K562 (cell line): ENCODE data around the gene ARL6IP4.

Experiments used
- CREB1 ChIP-seq, 2 experiments: sonication (generic) in 1 of 2; formaldehyde crosslinking in 1 of 2; IDR thresholded peaks; 2 replicates each; pipeline versions ENCODE4 v1.6.1 to v1.8.0; 2012 to 2022; ENCODE audit warnings: inconsistent platforms in 1 of 2, mild to moderate bottlenecking in 1 of 2, missing genetic modification reagents in 1 of 2, moderate library complexity in 1 of 2
- MTA1 ChIP-seq: fragments of 450-650 bp; IDR thresholded peaks from 2 replicates; pipeline ENCODE4 v1.6.1; 2017; ENCODE audit warnings: borderline replicate concordance
- POLR2AphosphoS2 ChIP-seq: IDR thresholded peaks from 2 replicates; pipeline ENCODE4 v1.6.1; 2012; ENCODE audit warnings: low read length, improper control_type of control experiment
- YY1 ChIP-seq, 3 experiments: IDR thresholded peaks; 2 replicates each; pipeline ENCODE4 v1.6.1; 2011; ENCODE audit warnings: low read length in 2 of 3, mild to moderate bottlenecking in 2 of 3, moderate library complexity in 2 of 3, borderline replicate concordance in 1 of 3, control low read depth in 1 of 3, low read depth in 1 of 3; ENCODE audit not compliant: insufficient read depth in 3 of 3, insufficient replicate concordance in 2 of 3, control insufficient read depth in 1 of 3, insufficient read length in 1 of 3; ENCODE audit errors: extremely low read depth in 1 of 3
- TF ChIP-seq, protein P1 (sequence below), 3 experiments: IDR thresholded peaks in 2 of 3; conservative IDR thresholded peaks in 1 of 3; 2 replicates each; pipeline ENCODE4 v1.5.1; 2011 to 2012; ENCODE audit warnings: low read length in 3 of 3, mild to moderate bottlenecking in 3 of 3, control low read depth in 2 of 3, improper control_type of control experiment in 1 of 3, inconsistent platforms in 1 of 3, low read depth in 1 of 3, mixed read lengths in 1 of 3, moderate library complexity in 1 of 3; ENCODE audit not compliant: insufficient read depth in 2 of 3

DNA sequence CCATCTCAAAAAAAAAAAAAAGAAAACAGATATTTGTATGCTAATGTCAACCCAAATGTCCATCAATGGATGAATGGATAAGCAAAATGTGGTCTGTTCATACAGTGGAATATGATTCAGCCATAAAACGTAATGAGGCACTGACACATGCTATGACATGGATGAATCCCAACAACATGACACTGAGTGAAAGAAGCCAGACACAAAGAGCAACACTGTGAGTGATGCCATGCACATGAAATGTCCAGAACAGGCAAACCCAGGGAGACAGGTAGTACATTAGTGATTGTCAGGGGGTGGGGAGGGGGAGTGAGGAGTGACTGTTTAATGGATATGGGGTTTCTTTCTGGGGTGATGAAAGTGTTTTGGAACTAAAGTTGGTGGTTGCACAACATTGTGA lies 50.2 kb downstream of the ARL6IP4 start:
- TF ChIP-seq MTA1, result no peak
- TF ChIP-seq POLR2AphosphoS2, result no peak
- TF ChIP-seq, protein P1, sequence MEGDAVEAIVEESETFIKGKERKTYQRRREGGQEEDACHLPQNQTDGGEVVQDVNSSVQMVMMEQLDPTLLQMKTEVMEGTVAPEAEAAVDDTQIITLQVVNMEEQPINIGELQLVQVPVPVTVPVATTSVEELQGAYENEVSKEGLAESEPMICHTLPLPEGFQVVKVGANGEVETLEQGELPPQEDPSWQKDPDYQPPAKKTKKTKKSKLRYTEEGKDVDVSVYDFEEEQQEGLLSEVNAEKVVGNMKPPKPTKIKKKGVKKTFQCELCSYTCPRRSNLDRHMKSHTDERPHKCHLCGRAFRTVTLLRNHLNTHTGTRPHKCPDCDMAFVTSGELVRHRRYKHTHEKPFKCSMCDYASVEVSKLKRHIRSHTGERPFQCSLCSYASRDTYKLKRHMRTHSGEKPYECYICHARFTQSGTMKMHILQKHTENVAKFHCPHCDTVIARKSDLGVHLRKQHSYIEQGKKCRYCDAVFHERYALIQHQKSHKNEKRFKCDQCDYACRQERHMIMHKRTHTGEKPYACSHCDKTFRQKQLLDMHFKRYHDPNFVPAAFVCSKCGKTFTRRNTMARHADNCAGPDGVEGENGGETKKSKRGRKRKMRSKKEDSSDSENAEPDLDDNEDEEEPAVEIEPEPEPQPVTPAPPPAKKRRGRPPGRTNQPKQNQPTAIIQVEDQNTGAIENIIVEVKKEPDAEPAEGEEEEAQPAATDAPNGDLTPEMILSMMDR (IDR thresholded peaks at IDR 0.05 in 2 of 3, conservative IDR thresholded peaks at IDR 0.05 in 1 of 3; ENCODE audit: insufficient read depth in 2 of 3, low read depth in 1 of 3, low read length in 3 of 3), result no peak
- no peak for TF ChIP-seq CREB1 (IDR thresholded peaks at IDR 0.05)
- no peak for TF ChIP-seq CREB1 (CRISPR knock-in tag; IDR thresholded peaks at IDR 0.05)
- no peak for TF ChIP-seq YY1 (IDR thresholded peaks at IDR 0.05; ENCODE audit: borderline replicate concordance in 1 of 3, control insufficient read depth in 1 of 3, extremely low read depth in 1 of 3, insufficient read depth in 3 of 3, insufficient read length in 1 of 3, insufficient replicate concordance in 2 of 3, low read depth in 1 of 3, low read length in 2 of 3)
